Stimulated activated CD8-positive, alpha-beta memory T cell treated with anti-CD3 and anti-CD28 coated beads, Interleukin-15, amount 100 ng/mL, for 1 hour (primary cell): ENCODE measurements around the gene KDELR1.

Experiments
- DNase-seq: peaks from one replicate; pipeline ENCODE4 v3.0.0-alpha.2; 2020; ENCODE audit warnings: low read depth

KDELR1 gene

GRCh38 chr19:48342414-48342738 is 49.0 kb downstream of the KDELR1 start:
- no peak for DNase-seq

GRCh38 chr19:48341515-48342413 is 49.6 kb downstream of the KDELR1 start:
- no peak for DNase-seq

- DNase-seq = no peak
These were observed 50.4 kb downstream of the KDELR1 start for GRCh38 chr19:48340995-48341394.

- no peak for DNase-seq
These were observed 52.4 kb downstream of the KDELR1 start for GRCh38 chr19:48338802-48339503.

- DNase-seq = no peak
These were observed 53.0 kb downstream of the KDELR1 start for GRCh38 chr19:48338253-48338755.

- DNase-seq = peak; percentile 82
These were observed 57.6 kb downstream of the KDELR1 start for GRCh38 chr19:48333467-48334384.

GRCh38 chr19:48332662-48333466 is 58.5 kb downstream of the KDELR1 start:
- DNase-seq = peak; percentile 86
